ENCODE results near the gene CTBP2.

The CTBP2 gene

GRCh38 chr10:125125951-125126735 lies 34.2 kb downstream of the CTBP2 start:
- DNase-seq (ENCODE audit: low read depth) = no peak

DNA sequence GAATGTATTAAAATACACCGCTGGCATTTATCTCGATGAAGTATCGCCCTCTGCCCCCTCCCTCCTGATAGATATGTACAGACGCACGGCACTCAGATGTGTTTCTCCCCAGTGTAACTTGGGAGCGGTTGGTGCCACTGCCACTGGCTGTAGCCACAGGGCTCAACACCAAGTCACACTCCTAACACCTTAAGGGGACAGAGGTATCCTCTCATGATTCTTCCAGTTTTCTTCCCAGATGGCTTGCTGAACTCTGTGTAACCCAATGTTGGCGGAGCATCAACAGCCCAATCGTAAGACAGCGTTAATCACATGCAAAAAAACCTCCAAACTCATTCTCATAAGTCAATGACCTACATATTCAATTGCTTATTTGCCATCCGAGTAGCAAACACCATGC lies 35.5 kb downstream of the CTBP2 start:
- DNase-seq (ENCODE audit: low read depth) = no peak

GRCh38 chr10:125124115-125124487 lies 36.3 kb downstream of the CTBP2 start:
- DNase-seq (ENCODE audit: low read depth) = no peak

- DNase-seq (ENCODE audit: low read depth) = no peak
These were observed 36.8 kb downstream of the CTBP2 start for GRCh38 chr10:125123476-125124114.

- DNase-seq (ENCODE audit: low read depth) = no peak
These were observed 37.8 kb downstream of the CTBP2 start for GRCh38 chr10:125122566-125122965.

DNA sequence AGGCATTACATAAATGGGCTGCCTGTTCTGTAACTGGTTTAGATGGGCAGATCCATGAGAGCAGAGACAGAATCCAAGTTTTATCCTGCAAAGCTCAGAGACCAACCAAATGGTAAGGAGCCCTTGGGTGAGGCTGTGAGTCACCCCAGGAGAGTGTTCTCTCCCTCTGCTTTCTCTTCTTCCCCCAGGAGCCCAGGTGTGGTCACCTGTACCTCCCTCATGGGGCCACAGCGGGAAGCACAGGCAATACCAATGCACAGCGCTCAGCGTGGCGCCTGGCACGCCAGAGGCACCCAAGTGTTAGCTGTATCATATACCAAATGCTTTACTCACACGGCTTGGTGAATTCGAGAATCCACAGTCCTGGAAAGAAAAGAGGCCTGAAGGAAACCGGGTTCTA lies 39.4 kb downstream of the CTBP2 start:
- no peak for DNase-seq (ENCODE audit: low read depth)

GRCh38 chr10:125120053-125120710 lies 40.2 kb downstream of the CTBP2 start:
- DNase-seq (ENCODE audit: low read depth) = no peak

GRCh38 chr10:125118701-125119100 lies 41.7 kb downstream of the CTBP2 start:
- no peak for DNase-seq (ENCODE audit: low read depth)

DNA sequence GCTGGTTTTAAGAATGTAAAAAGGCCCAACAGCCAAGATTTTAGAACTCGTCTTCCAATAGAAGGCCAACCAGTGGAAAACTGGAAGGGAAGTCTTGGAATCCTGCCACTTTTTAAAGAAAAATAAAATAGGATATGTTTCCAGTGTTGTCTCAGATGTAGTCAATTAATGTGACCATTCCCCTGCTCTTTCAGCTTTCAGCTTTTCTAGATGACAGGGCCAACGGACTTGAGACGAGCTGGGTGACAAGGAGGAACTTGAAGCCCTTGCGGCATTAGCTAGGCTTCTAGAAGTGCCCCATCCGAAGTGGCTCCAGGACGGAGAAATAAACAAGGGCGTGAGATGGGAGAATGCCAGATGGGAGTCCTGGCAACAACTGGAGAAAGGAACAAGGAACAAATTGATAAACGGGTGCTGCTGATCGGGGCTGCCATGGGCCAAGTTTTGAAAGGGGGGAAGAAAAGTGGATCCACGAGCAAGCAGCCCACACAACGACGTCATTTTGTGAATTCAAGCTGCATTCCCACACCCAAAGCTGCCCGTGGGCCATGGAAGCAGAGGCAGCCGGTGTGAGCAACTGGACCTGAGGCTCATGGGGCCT lies 42.3 kb downstream of the CTBP2 start:
- DNase-seq (ENCODE audit: low read depth) = no peak

DNA sequence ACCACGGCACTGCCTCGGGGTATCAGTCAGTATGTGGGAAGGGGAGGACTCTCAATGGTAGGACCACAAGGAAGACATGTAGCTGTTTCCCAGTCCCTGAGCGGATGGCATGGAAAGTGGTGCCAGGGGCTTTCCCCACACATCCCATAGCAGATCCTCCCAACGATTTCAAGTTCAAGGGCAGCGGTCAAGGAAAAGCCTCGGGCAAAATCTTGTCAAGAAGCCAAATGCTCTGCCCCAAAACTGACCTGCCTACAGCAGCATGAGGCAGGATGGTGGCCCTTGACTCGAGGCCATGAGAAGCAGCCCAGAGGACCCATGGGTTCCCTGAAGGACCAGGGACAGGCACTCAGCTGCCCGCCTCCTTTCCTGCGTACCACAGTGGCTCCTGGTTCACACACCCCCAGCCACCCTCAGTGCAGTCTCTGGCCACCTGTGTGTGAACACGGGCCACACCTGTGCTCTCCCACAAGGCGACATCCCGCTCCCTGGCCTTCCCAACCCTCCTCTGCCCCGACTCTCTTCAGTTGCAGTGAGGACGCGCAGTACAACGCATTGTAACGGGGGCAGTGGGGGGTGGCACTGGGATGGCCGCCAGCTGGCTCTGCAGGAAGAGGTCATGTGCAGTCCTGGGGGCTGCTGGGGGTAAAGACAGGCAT lies 43.6 kb downstream of the CTBP2 start:
- DNase-seq (ENCODE audit: low read depth) = no peak

DNA sequence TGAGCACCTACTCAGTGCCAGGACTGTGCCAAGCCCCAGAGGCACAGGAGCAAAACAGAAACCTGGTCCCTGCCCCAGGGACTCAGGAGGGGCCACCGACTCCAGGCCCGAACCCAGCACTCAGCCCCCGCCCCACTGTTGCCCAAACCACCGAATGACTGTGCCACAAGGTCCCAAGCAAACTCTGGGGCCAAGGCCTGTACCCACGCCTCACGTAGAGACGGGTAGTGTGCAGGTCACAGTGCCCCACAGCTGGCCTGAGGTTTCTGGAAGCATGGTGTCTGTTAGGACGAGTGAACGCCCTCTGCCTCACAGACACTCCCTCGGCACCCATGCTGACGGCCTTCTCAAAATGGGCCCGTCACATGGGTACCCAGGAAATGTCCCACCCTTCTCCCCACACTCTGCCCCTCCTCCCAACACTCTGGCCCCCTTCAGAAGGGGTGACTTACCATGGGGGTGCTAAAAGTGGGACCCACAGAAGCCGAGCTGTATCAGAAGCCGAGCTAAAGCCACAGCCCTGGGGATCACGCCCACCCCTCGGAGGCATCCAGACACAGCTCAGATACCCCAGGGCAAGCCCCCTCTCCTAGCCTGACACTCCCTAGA lies 44.2 kb downstream of the CTBP2 start:
- no peak for DNase-seq (ENCODE audit: low read depth)

- DNase-seq (ENCODE audit: low read depth) = no peak
These were observed 45.0 kb downstream of the CTBP2 start for GRCh38 chr10:125115409-125115808.

DNA sequence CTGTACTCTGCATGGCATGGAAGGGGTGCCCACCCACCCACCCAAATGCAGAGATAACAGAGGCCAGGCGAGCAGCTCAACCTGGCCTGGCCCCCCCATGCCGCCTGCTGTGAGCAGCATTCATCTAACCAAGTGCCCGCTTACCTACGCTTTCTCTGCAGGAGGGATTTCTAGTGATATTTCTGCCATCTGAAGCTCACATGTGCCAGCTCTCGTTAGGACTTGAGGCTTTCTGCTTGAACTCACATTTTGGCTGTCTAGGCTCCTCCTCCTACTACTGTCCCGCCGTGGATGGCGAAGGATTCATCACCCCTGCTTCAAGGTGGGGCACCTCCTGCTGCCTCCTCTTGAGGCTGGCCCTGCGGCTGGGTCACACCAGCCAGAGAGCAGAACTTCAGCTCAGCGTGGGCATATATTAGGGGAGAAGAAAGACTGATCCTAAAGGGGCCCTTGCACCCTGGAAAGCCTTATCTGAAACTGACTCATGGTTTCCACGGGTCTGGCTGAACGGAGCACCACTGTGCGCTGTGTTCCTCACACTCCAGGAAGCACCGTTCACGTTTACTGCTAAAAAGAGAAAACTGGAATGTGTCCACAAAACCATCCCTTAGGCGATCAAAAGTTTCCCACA lies 45.5 kb downstream of the CTBP2 start:
- no peak for DNase-seq (ENCODE audit: low read depth)

- no peak for DNase-seq (ENCODE audit: low read depth)
These were observed 46.5 kb downstream of the CTBP2 start for GRCh38 chr10:125113691-125114371.

DNA sequence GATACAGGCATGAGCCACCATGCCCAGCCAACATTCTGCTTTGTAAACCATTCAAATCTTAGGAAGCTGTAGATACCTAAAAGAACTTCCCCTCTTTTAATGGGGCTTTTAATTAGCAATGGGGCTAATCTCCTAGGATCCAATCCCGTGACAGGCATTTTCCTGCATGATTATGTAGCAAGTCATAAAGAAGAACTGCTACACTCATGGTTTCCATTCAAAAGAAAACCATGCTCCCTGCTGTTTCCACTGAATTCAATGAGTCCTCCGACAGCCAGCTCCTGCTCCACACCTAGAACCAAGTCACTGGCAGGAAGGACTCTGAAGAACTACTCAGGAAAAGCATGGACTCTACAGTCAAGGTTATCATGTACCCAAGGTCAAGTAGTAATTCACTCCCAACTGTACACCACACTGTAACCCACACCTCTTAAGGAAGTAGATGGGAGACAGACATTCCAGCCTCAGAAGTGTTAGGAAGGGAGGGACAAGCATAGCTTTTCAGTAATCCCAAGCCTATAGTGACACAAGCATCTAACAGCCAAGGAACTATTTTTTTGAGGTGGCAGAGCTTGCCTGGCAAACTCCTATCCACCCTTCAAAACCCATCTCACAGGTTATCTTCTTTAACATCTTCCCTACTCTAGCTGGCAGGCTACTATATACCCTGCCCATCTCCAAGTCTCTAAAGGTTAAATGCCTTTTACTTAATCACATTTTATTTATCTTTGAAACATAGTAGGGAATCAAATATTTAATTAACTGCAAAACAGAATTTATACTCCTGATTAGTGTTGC lies 47.5 kb downstream of the CTBP2 start:
- DNase-seq (ENCODE audit: low read depth) = no peak

- no peak for DNase-seq (ENCODE audit: low read depth)
These were observed 49.1 kb downstream of the CTBP2 start for GRCh38 chr10:125111118-125111727.

- DNase-seq (ENCODE audit: low read depth) = no peak
These were observed 52.3 kb downstream of the CTBP2 start for GRCh38 chr10:125107965-125108580.

DNA sequence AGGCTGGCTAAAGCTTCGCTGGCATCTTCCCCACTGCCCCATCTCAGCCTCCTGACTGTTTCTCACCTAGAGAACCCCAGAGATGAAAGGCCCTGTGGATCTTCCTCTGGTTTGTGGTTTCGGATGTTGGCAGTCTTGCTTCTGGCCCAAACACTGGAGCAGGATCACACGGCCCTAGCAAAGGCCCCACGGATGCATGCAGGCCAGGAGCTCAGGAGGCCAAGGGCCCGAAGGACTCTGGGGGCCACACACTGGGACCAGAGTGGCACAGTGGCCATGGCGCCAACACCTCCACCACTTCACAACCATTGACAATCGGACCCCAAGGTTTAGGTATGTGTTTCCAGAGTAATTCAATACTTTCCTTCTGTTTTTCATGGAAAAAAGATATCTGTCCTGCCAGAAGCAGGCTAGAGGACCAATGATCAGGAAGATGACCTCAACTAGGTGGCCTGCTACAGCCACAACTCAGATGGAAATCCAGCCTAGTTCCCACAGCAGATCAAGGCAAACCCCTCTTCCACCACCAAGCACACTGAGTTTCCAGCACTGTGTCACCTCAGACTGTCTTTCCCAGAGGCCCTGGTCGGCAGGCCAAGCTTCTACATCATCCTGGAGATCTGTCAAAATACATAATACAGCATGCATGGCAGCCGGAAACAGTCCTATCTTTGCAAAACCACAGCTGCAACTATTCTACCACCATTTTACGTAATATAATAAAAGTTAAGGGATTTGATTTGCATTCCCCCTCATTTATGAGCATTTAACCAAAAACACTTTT lies 53.0 kb downstream of the CTBP2 start:
- no peak for DNase-seq (ENCODE audit: low read depth)

Measured in stimulated activated CD8-positive, alpha-beta memory T cell treated with anti-CD3 and anti-CD28 coated beads, Interleukin-12 subunit alpha, Interleukin-12 subunit beta, amount 100 ng/mL, for 4 hours (primary cell).